K562 (cell line): Measurements from ENCODE around the gene AUNIP. TPM values are rescaled to one million over a fixed set of nuclear protein-coding genes. Genes with fewer than 3 reads are reported as not detected.

Experiments
- CBX2 ChIP-seq: fragments of 200-600 bp; sonication (generic); IDR thresholded peaks from one replicate; pipeline ENCODE4 v1.6.1; 2012; ENCODE audit warnings: mild to moderate bottlenecking, low read length, inconsistent platforms; ENCODE audit not compliant: insufficient read depth, poor library complexity, severe bottlenecking
- CBX5 ChIP-seq: IDR thresholded peaks from 2 replicates; pipeline ENCODE4 v1.6.1; 2014; ENCODE audit warnings: low read depth, borderline replicate concordance
- EP400 ChIP-seq: fragments of 450-650 bp; IDR thresholded peaks from 2 replicates; pipeline ENCODE4 v1.6.1; 2017; ENCODE audit warnings: antibody characterized with exemption, mild to moderate bottlenecking, moderate library complexity
- FOXP4 ChIP-seq: sonication (generic); formaldehyde crosslinking; IDR thresholded peaks from 2 replicates; pipeline ENCODE4 v1.8.0; 2022; ENCODE audit warnings: mild to moderate bottlenecking, missing genetic modification reagents, borderline replicate concordance
- HNRNPL ChIP-seq: fragments of 200-400 bp; formaldehyde crosslinking; IDR thresholded peaks from 2 replicates; pipeline ENCODE4 v1.6.1; 2017; ENCODE audit warnings: low read depth, mild to moderate bottlenecking, low read length
- HNRNPUL1 ChIP-seq: fragments of 200-400 bp; formaldehyde crosslinking; IDR thresholded peaks from 2 replicates; pipeline ENCODE4 v1.6.1; 2017; ENCODE audit warnings: low read length
- JUN ChIP-seq, 2 experiments: sonication (generic) in 1 of 2; formaldehyde crosslinking in 1 of 2; IDR thresholded peaks; 2 replicates each; pipeline versions ENCODE4 v1.6.1 to v1.8.0; 2012 to 2022; ENCODE audit warnings: borderline replicate concordance in 2 of 2, mild to moderate bottlenecking in 2 of 2, improper control_type of control experiment in 1 of 2, low read depth in 1 of 2, low read length in 1 of 2, missing genetic modification reagents in 1 of 2
- JUND ChIP-seq, 2 experiments: IDR thresholded peaks; 2 replicates in 1 of 2; 3 replicates in 1 of 2; pipeline ENCODE4 v1.6.1; 2011; ENCODE audit warnings: borderline replicate concordance in 2 of 2, low read depth in 2 of 2, low read length in 2 of 2, improper control_type of control experiment in 1 of 2, missing biosample characterization in 1 of 2, missing genetic modification characterization in 1 of 2, missing genetic modification reagents in 1 of 2
- KAT8 ChIP-seq: fragments of 450-650 bp; IDR thresholded peaks from 2 replicates; pipeline ENCODE4 v1.6.1; 2016; ENCODE audit warnings: low read depth, mild to moderate bottlenecking
- MEF2D ChIP-seq: conservative IDR thresholded peaks from 2 replicates; pipeline ENCODE4 v1.6.1; 2016; ENCODE audit warnings: low read depth, missing genetic modification characterization, missing compliant biosample characterization
- MXD1 ChIP-seq: fragments of 250-450 bp; sonication (Bioruptor Pico); IDR thresholded peaks from 2 replicates; pipeline ENCODE4 v1.8.0; 2021; ENCODE audit warnings: borderline replicate concordance, mild to moderate bottlenecking, moderate library complexity; ENCODE audit not compliant: poor library complexity, severe bottlenecking
- NCOA2 ChIP-seq, 2 experiments: fragments of 450-650 bp; IDR thresholded peaks; 2 replicates each; pipeline ENCODE4 v1.6.1; 2018; ENCODE audit warnings: mild to moderate bottlenecking in 2 of 2, moderate library complexity in 1 of 2; ENCODE audit not compliant: partially characterized antibody in 2 of 2
- NR1H2 ChIP-seq: sonication (generic); formaldehyde crosslinking; IDR thresholded peaks from 2 replicates; pipeline ENCODE4 v1.4.0; 2020; ENCODE audit warnings: mild to moderate bottlenecking, missing genetic modification reagents
- RBM17 ChIP-seq: fragments of 200-400 bp; formaldehyde crosslinking; IDR thresholded peaks from 2 replicates; pipeline ENCODE4 v1.6.1; 2017; ENCODE audit warnings: low read depth, mild to moderate bottlenecking, low read length, borderline replicate concordance
- RCOR1 ChIP-seq, 2 experiments: IDR thresholded peaks; 2 replicates each; pipeline ENCODE4 v1.6.1; 2012; ENCODE audit warnings: low read depth in 2 of 2, low read length in 2 of 2, borderline replicate concordance in 1 of 2, improper control_type of control experiment in 1 of 2
- STAT5B ChIP-seq: fragments of 250-450 bp; sonication (Bioruptor Pico); IDR thresholded peaks from 2 replicates; pipeline ENCODE4 v1.8.0; 2021; ENCODE audit warnings: mild to moderate bottlenecking, inconsistent platforms
- TSHZ1 ChIP-seq: fragments of 250-450 bp; sonication (Bioruptor Pico); IDR thresholded peaks from 2 replicates; pipeline ENCODE4 v1.4.0; 2020; ENCODE audit warnings: mild to moderate bottlenecking, moderate library complexity
- ZFP30 ChIP-seq: fragments of 250-450 bp; sonication (Bioruptor Pico); IDR thresholded peaks from 2 replicates; pipeline ENCODE4 v1.8.0; 2022; ENCODE audit warnings: moderate library complexity, mild to moderate bottlenecking, inconsistent platforms, borderline replicate concordance
- ZNF282 ChIP-seq: sonication (generic); formaldehyde crosslinking; IDR thresholded peaks from 2 replicates; pipeline ENCODE4 v1.8.1; 2023; ENCODE audit warnings: missing genetic modification reagents
- polyA plus RNA-seq, 8 experiments: library from polyadenylated mRNA; depleted of rRNA in 4 of 8; stranded (reverse) in 5 of 8; unstranded in 3 of 8; fragments of >200 nt; fragmentation: Nextera tagmentation in 2 of 8; fragmentation: Illumina TruSeq in 1 of 8; extraction: Ambion mirVana in 2 of 8; extraction: Trizol in 1 of 8; gene quantifications; 2 replicates each; pipeline versions ENCODE4 v1.2.1 to v1.2.3, GENCODE V29; 2011 to 2014; ENCODE audit warnings: inconsistent platforms in 1 of 8, missing spikeins in 1 of 8
- total RNA-seq, 7 experiments: library from RNA; depleted of rRNA in 6 of 7; stranded (reverse); fragments of >200 nt in 6 of 7; fragmentation: Illumina TruSeq in 2 of 7; extraction: Trizol in 2 of 7; gene quantifications; 2 replicates each; pipeline versions ENCODE4 v1.2.1 to v1.2.3, GENCODE V29; 2011 to 2021; ENCODE audit warnings: low replicate concordance in 1 of 7

Gene AUNIP
- total and polyA plus RNA-seq, 9 of the 15 experiments (the other 6 are each of a cell fraction or from before 2014, with no cell fraction given) = 12.1 to 53.8 (median 47.1) TPM

GRCh38 chr1:25905680-25906643, 46.7 kb upstream of the AUNIP start, which contains the start of gene STMN1 (continued):
- TF ChIP-seq ZFP30 (CRISPR knock-in tag) = no peak
- no peak for TF ChIP-seq CBX2
- TF ChIP-seq RBM17 = no peak
- peak; percentile 67 for TF ChIP-seq JUND (IDR thresholded peaks at IDR 0.05; ENCODE audit: borderline replicate concordance, low read depth, low read length)
- no peak; the same call in 2 of the 3 replicates for TF ChIP-seq JUND (tag; IDR thresholded peaks at IDR 0.05; ENCODE audit: borderline replicate concordance, low read depth, low read length)
- TF ChIP-seq HNRNPUL1 = no peak
- no peak for TF ChIP-seq MXD1 (CRISPR knock-in tag)
- TF ChIP-seq EP400 = peak; percentile 84
- peak in 1 of 2 experiments; percentile 43; a peak in 3 of 4 replicates for TF ChIP-seq RCOR1 (IDR thresholded peaks at IDR 0.05; ENCODE audit: borderline replicate concordance in 1 of 2, low read depth in 2 of 2, low read length in 2 of 2)
- TF ChIP-seq ZNF282 (CRISPR knock-in tag) = peak; percentile 87; the same call in 1 of the 2 replicates
- no peak for TF ChIP-seq MEF2D (tag)
- no peak for TF ChIP-seq STAT5B (CRISPR knock-in tag)
- TF ChIP-seq JUN (IDR thresholded peaks at IDR 0.05; ENCODE audit: borderline replicate concordance, low read depth, low read length) = peak; percentile 65; the same call in 1 of the 2 replicates
- TF ChIP-seq JUN (CRISPR knock-in tag; IDR thresholded peaks at IDR 0.05; ENCODE audit: borderline replicate concordance) = no peak
- TF ChIP-seq TSHZ1 (CRISPR knock-in tag) = no peak
- TF ChIP-seq FOXP4 (CRISPR knock-in tag) = no peak
- TF ChIP-seq NR1H2 (CRISPR knock-in tag) = 0 out of 2 replicates have a peak, but pooled peaks have one; percentile 41
- no peak for TF ChIP-seq NCOA2 (IDR thresholded peaks at IDR 0.05; ENCODE audit: partially characterized antibody in 2 of 2)
- peak; percentile 83 for TF ChIP-seq HNRNPL
- TF ChIP-seq CBX5 = no peak
- no peak for TF ChIP-seq KAT8
